Mononuclear cell (primary cell): ENCODE results near the gene BCAS3. TPM values are rescaled to one million over a fixed set of nuclear protein-coding genes. Genes with fewer than 3 reads are reported as not detected.

Experiments used
- H3K27me3 ChIP-seq: 2 replicates; pipeline ENCODE4 v1.6.0; 2011; ENCODE audit warnings: low read length, control low read depth; ENCODE audit not compliant: insufficient read depth
- H3K4me1 ChIP-seq: 2 replicates; pipeline ENCODE4 v1.5.1; 2011; ENCODE audit warnings: mild to moderate bottlenecking, low read length, control low read depth; ENCODE audit not compliant: insufficient read depth
- H3K4me3 ChIP-seq: 2 replicates; pipeline ENCODE4 v1.5.1; 2011; ENCODE audit warnings: mild to moderate bottlenecking, low read length, moderate library complexity
- H3K9me3 ChIP-seq: 2 replicates; pipeline ENCODE4 v1.5.1; 2011; ENCODE audit warnings: low read depth, mild to moderate bottlenecking, control low read depth, low read length
- total RNA-seq: library from RNA; depleted of rRNA; stranded (reverse); fragments of >200 nt; gene quantifications from one replicate; pipeline ENCODE4 v1.2.3, GENCODE V29; 2012

The BCAS3 gene
- total RNA-seq, 1 donor, result 23.9 TPM

- Histone ChIP-seq H3K4me3 (no peak within 1 kb of the TSS), H3K27me3 (peaks cover 72% of the 10 kb centered on the region), H3K9me3 (no peaks in the 10 kb centered on the region), H3K4me1 (peaks cover 54% of the 10 kb centered on the region)
Measured at GRCh38 chr17:61399131-61400065, 721.7 kb downstream of the BCAS3 start, which contains the start of gene TBX2. Gene TBX2 (plus strand): TSS chr17:61399843. CDS start chr17:61400177, 334 bp downstream.

GRCh38 chr17:61400066-61400716 is 722.5 kb downstream of the BCAS3 start:
- Histone ChIP-seq H3K4me3 (no peak overlapping the region), H3K4me1 (peaks cover 62% of the 10 kb centered on the region), H3K27me3 (peaks cover 75% of the 10 kb centered on the region), H3K9me3 (no peaks in the 10 kb centered on the region)

- no peaks in the 10 kb centered on the region for H3K9me3 ChIP-seq
- peaks cover 78% of the 10 kb centered on the region for H3K27me3 ChIP-seq
- peaks cover 66% of the 10 kb centered on the region for H3K4me1 ChIP-seq
- H3K4me3 ChIP-seq, result no peak overlapping the region
Measured at GRCh38 chr17:61400717-61401388, 723.2 kb downstream of the BCAS3 start.

- Histone ChIP-seq H3K9me3 (no peaks in the 10 kb centered on the region), H3K4me1 (peaks cover 64% of the 10 kb centered on the region), H3K4me3 (no peak overlapping the region), H3K27me3 (peaks cover 81% of the 10 kb centered on the region)
Measured at GRCh38 chr17:61401389-61402072, 723.9 kb downstream of the BCAS3 start.

- Histone ChIP-seq H3K9me3 (no peaks in the 10 kb centered on the region), H3K27me3 (peaks cover 82% of the 10 kb centered on the region), H3K4me1 (peaks cover 60% of the 10 kb centered on the region), H3K4me3 (no peak overlapping the region)
Measured at GRCh38 chr17:61402073-61402541, 724.5 kb downstream of the BCAS3 start.

GRCh38 chr17:61402978-61403800 is 725.5 kb downstream of the BCAS3 start:
- H3K4me3 ChIP-seq, result no peak overlapping the region
- peaks cover 84% of the 10 kb centered on the region for H3K27me3 ChIP-seq
- H3K4me1 ChIP-seq, result peaks cover 56% of the 10 kb centered on the region

GRCh38 chr17:61403801-61404662 is 726.4 kb downstream of the BCAS3 start:
- Histone ChIP-seq H3K4me3 (no peak overlapping the region), H3K27me3 (peaks cover 84% of the 10 kb centered on the region), H3K4me1 (peaks cover 56% of the 10 kb centered on the region), H3K9me3 (no peaks in the 10 kb centered on the region)

More at GRCh38 chr17:61402978-61403800, 725.5 kb downstream of the BCAS3 start:
- no peaks in the 10 kb centered on the region for H3K9me3 ChIP-seq

GRCh38 chr17:61404663-61404912 is 726.9 kb downstream of the BCAS3 start:
- peaks cover 83% of the 10 kb centered on the region for H3K27me3 ChIP-seq
- H3K4me3 ChIP-seq, result no peak overlapping the region
- H3K9me3 ChIP-seq, result no peaks in the 10 kb centered on the region
- H3K4me1 ChIP-seq, result peaks cover 53% of the 10 kb centered on the region

GRCh38 chr17:61404913-61405685 is 727.4 kb downstream of the BCAS3 start:
- H3K4me3 ChIP-seq, result no peak overlapping the region
- no peaks in the 10 kb centered on the region for H3K9me3 ChIP-seq
- H3K4me1 ChIP-seq, result peaks cover 58% of the 10 kb centered on the region
- H3K27me3 ChIP-seq, result peaks cover 88% of the 10 kb centered on the region

- Histone ChIP-seq H3K4me3 (no peak overlapping the region), H3K27me3 (peaks cover 91% of the 10 kb centered on the region), H3K4me1 (peaks cover 62% of the 10 kb centered on the region), H3K9me3 (no peaks in the 10 kb centered on the region)
Measured at GRCh38 chr17:61405686-61406536, 728.3 kb downstream of the BCAS3 start.

GRCh38 chr17:61406537-61406845 is 728.8 kb downstream of the BCAS3 start:
- H3K4me1 ChIP-seq, result peaks cover 63% of the 10 kb centered on the region
- H3K4me3 ChIP-seq, result no peak overlapping the region

More at GRCh38 chr17:61406537-61406845, 728.8 kb downstream of the BCAS3 start:
- H3K27me3 ChIP-seq, result peaks cover 91% of the 10 kb centered on the region
- no peaks in the 10 kb centered on the region for H3K9me3 ChIP-seq
